Suppressor macrophage treated with lipopolysaccharide for 4 hours (primary cell): ENCODE data around the gene ZFYVE16.
A peak's percentile ranks its signal among the peaks of the same experiment; 100 is the strongest.
"Not testable (repeated sequence)": the region's sequence is repeated elsewhere in the genome, so short reads cannot be mapped to it uniquely, and the experiment has no call there.

Experiments used
- DNase-seq: peaks from one replicate; pipeline ENCODE4 v3.0.0-alpha.2; 2020

ZFYVE16 gene

DNA sequence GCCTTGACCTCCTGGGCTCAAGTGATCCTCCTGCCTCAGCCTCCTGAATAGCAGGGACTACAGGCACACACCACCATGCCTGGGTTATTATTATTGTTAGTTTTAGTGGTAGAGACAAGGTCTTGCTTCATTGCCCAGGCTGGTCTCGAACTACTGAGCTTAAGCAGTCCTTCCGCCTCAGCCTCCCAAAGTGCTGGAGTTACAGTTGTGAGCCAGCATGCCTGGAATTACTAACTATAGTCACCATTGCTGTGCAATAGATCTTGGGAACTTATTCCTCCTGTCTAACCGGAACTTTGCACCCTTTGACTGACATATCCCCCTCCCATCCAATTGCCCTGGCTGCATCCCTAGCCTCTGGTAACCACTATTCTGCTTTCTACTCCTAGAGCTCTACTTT is 83.4 kb downstream of the ZFYVE16 start:
- no peak for DNase-seq

DNA sequence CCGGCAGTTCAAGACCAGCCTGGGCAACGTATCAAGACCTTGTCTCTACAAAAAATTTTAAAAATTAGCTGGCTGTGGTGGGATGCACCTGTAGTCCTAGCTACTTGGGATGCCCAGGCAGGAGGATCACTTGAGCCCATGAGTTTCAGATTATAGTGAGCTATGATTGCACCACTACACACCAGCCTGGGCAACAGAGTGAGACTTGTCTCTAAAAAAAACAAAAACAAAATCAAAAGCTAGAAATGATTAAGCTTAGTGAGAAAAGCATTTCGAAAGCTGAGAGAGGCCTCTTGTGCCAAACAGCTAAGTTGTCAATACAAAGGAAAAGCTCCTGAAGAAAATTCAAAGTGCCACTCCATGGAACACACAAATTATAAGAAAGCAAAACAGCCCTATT is 84.9 kb downstream of the ZFYVE16 start:
- DNase-seq: no peak

DNA sequence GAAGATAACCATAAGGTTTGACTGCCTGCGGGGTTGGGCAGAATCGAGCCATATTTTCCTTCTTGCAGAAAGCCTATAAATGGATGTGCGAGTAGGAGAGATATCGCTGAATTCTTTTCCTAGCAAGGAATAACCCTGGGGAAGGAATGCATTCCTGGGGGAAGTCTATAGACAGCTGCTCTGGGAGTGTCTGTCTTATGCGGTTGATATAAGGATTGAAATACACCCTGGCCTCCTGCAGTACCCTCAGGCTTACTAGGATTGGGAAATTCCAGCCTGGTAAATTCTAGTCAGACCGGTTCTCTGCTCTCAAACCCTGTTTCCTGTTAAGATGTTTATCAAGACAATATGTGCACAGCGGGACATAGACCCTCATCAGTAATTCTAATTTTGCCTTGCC is 85.6 kb downstream of the ZFYVE16 start:
- not testable (repeated sequence) for DNase-seq

DNA sequence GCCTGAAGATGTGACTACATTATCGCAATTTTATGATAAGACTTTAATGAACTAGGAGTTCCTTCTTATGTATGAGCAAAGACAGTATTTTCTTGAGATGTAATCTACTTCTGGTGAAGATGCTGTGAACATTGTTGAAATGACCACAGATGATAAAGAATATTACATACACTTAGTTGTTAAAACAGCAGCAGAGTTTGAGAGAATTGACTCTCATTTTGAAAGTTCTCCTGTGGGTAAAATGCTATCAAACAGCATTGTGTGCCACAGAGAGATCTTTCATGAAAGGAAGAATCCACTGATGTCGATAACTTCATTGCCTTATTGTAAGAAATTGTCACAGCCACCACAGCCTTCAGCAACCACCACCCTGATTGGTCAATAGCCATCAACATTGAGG is 88.0 kb downstream of the ZFYVE16 start:
- no peak for DNase-seq

DNA sequence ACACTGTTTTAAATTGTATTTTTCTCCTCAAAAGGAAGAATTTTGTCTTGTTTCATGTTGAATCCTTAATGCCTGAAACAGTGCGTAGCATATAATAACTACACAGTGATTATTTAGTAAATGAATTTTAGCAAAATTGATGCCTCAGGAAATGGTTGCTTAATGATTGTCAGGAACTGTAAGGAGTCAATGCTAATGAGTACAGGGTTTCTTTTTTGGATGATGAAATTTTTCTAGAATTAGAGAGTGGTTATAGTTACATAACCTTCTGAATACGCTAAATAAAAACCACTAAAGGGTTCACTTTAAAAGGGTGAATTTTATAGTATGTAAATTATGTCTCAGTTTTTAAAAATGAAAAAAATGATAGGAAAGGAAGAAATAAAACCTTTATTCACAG is 94.9 kb downstream of the ZFYVE16 start:
- DNase-seq: peak; percentile 32

DNA sequence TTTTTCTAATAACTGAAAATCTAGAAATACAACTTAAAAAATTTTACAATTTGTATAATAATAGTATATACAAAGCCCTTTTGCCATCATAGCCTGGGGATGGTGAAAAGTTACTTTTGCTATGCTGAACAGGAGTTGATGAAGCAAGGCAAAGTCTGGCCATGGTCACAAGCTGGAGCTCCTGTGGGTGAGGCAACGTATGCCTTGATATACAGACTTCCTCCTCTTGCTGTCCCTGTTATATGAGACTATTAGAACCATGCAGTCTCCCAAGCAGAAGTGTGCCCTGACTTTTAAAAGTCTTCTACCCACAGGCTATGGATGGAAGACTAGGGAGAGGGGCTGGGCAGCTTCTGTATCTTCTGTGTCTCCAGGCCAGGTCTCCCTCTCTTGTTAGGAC is 95.8 kb downstream of the ZFYVE16 start:
- DNase-seq: peak; percentile 68

DNA sequence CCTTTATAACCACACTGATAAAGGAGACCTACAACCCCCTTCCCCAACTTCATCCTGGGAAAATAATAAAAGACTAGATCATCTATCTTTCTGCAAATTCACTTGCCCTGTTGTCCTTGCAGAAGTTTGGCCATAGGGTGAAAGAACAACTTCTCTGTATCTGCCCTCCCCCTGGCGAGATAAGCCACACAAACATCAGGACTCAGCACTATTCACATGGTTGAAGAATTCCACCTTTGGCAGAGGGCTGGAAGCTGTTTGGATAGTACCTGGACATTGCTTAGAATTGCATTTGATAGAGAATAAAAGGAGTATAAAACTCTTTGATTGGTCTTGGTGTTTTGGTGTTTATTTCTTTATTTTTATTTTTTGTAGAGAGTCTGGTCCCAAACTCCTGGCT is 97.0 kb downstream of the ZFYVE16 start:
- no peak for DNase-seq

DNA sequence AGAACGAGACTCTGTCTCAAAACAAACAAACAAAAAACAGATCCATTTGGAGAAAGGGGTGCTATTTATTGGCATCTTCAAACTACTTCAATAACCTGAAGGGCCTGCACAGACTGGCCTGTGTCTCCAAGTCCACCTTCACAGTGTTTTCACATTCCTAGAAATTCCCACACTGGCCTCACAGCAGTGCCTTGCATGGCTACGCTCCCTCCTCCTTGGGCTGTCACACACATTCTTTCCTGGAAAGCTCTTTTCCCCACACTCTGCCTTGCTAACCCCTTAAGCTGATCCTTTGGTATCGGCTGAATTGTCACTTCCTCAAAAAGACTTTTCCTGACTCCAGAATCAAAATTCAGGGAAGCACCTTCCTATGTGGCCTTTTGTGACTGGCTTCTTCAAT is 99.8 kb downstream of the ZFYVE16 start:
- DNase-seq: no peak

DNA sequence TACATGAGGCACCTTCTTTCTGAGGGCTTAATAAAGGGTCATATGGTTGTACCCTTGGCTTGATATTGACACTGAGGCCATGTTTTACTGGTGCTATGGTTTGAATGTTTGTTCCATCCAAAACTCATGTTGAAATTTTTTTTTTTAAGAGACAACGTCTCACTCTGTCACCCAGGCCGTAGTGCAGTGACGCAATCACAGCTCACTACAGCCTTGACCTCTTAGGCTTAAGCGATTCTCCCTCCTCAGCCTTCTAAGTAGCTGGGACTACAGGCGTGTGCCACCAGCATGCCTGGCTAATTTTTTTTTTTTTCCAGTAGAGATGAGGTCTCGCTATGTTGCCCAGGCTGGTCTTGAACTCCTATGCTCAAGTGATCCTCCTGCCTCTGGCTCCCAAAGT is 101.0 kb downstream of the ZFYVE16 start:
- no peak for DNase-seq

DNA sequence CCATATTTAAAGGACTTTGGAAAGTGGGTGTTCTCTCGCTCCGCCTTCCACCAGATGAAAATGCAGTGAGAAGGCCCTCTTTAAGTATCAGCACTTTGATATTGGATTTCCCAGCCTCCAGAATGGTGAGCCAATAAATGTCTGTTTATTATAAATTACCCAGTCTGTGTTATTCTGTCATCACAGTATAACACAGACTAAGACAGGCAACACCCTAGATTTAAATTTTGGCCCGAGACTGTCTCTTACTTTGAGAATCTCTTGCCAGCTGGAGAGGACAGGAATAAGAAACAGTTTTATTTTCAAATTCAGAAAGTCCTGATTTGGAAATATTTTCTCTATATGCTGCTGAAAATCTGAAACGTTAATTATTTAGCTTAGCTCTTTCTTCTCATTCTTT is 101.5 kb downstream of the ZFYVE16 start:
- no peak for DNase-seq

DNA sequence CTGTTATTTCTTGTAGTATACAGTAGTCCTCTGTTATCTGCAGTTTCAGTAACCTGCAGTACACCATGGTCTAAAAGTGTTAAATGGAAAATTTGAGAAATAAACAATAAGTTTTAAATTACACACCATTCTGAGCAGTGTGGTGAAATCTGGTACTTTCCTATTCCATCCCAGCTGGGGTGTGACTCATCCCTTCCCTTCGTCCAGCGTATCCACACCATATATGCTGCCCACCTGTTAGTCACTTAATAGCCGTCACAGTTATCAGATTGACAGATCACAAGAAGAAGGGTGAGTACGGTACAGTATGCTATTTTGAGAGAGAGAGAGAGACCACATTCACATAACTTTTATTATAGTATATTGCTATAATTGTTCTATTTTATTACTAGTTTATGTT is 109.0 kb downstream of the ZFYVE16 start:
- DNase-seq: peak; percentile 31
